ENCODE data around the gene ZMIZ1.

ZMIZ1 gene

GRCh38 chr10:79082631-79083596 is 14.1 kb downstream of the ZMIZ1 start:
- no peak for DNase-seq

GRCh38 chr10:79084012-79084971 is 15.5 kb downstream of the ZMIZ1 start:
- no peak for DNase-seq

GRCh38 chr10:79084972-79085597 is 16.3 kb downstream of the ZMIZ1 start:
- no peak for DNase-seq

GRCh38 chr10:79086822-79087221 is 18.1 kb downstream of the ZMIZ1 start:
- no peak for DNase-seq

GRCh38 chr10:79087721-79088120 is 19.0 kb downstream of the ZMIZ1 start:
- DNase-seq: no peak

- DNase-seq: no peak
Measured at GRCh38 chr10:79088176-79088575, 19.4 kb downstream of the ZMIZ1 start.

GRCh38 chr10:79088613-79089355 is 20.0 kb downstream of the ZMIZ1 start:
- DNase-seq: no peak

GRCh38 chr10:79089632-79090031 is 20.9 kb downstream of the ZMIZ1 start:
- no peak for DNase-seq

- DNase-seq: no peak
Measured at GRCh38 chr10:79090134-79090803, 21.5 kb downstream of the ZMIZ1 start.

- no peak for DNase-seq
Measured at GRCh38 chr10:79092292-79092896, 23.6 kb downstream of the ZMIZ1 start.

GRCh38 chr10:79093658-79094411 is 25.1 kb downstream of the ZMIZ1 start:
- peak; percentile 29 to 56 for DNase-seq

- no peak for DNase-seq
Measured at GRCh38 chr10:79094412-79095175, 25.8 kb downstream of the ZMIZ1 start.

GRCh38 chr10:79095316-79095715 is 26.6 kb downstream of the ZMIZ1 start:
- DNase-seq: no peak

- DNase-seq: no peak
Measured at GRCh38 chr10:79096514-79096913, 27.7 kb downstream of the ZMIZ1 start.

GRCh38 chr10:79097021-79097872 is 28.5 kb downstream of the ZMIZ1 start:
- DNase-seq: peak in 1 of 2 experiments; percentile 23

GRCh38 chr10:79098061-79098460 is 29.3 kb downstream of the ZMIZ1 start:
- no peak for DNase-seq

- DNase-seq: no peak
Measured at GRCh38 chr10:79098596-79099015, 29.8 kb downstream of the ZMIZ1 start.

- no peak for DNase-seq
Measured at GRCh38 chr10:79099898-79100448, 31.2 kb downstream of the ZMIZ1 start.

All from SHP77 (cell line).